D721Med (cell line): ENCODE data around the gene MYL7.

ENCODE experiments used
- DNase-seq: peaks from one replicate; pipeline ENCODE4 v3.0.0; 2011; ENCODE audit warnings: low spot score; ENCODE audit not compliant: insufficient read length
- FAIRE-seq: peaks from 2 replicates; lab custom pipeline; 2011; peaks lifted over from hg19 to GRCh38; lab: Jason Lieb, UNC
- TF ChIP-seq, protein P1 (sequence below): IDR thresholded peaks from 2 replicates; pipeline ENCODE4 v1.5.1; 2012; ENCODE audit warnings: mild to moderate bottlenecking, control low read depth; ENCODE audit not compliant: insufficient read depth; ENCODE audit errors: missing control alignments

Gene MYL7

DNA sequence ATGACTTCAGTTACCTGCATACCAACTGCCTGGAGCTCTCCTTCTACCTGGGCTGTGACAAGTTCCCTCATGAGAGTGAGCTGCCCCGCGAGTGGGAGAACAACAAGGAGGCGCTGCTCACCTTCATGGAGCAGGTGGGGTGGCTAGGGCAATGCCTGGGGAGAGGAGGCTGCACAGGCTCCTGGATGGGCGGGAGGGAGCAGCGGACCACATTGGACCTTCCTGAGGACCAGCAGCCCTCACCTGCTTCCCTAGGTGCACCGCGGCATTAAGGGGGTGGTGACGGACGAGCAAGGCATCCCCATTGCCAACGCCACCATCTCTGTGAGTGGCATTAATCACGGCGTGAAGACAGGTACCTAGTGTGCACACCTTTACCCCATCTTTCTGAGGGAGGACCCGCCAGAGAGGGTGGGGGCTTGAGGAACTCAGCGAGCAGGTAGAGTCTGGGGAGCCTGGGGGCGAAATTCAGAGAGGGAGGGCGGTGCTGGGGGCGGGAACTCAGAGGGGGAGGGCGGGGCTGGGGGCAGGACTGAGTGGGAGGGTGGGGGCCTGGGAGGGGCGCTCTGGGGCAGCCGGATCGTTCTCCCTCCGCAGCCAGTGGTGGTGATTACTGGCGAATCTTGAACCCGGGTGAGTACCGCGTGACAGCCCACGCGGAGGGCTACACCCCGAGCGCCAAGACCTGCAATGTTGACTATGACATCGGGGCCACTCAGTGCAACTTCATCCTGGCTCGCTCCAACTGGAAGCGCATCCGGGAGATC lies 28.0 kb downstream of the MYL7 start:
- no peak for FAIRE-seq
- DNase-seq, result no peak
- TF ChIP-seq, protein P1, sequence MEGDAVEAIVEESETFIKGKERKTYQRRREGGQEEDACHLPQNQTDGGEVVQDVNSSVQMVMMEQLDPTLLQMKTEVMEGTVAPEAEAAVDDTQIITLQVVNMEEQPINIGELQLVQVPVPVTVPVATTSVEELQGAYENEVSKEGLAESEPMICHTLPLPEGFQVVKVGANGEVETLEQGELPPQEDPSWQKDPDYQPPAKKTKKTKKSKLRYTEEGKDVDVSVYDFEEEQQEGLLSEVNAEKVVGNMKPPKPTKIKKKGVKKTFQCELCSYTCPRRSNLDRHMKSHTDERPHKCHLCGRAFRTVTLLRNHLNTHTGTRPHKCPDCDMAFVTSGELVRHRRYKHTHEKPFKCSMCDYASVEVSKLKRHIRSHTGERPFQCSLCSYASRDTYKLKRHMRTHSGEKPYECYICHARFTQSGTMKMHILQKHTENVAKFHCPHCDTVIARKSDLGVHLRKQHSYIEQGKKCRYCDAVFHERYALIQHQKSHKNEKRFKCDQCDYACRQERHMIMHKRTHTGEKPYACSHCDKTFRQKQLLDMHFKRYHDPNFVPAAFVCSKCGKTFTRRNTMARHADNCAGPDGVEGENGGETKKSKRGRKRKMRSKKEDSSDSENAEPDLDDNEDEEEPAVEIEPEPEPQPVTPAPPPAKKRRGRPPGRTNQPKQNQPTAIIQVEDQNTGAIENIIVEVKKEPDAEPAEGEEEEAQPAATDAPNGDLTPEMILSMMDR, result no peak

DNA sequence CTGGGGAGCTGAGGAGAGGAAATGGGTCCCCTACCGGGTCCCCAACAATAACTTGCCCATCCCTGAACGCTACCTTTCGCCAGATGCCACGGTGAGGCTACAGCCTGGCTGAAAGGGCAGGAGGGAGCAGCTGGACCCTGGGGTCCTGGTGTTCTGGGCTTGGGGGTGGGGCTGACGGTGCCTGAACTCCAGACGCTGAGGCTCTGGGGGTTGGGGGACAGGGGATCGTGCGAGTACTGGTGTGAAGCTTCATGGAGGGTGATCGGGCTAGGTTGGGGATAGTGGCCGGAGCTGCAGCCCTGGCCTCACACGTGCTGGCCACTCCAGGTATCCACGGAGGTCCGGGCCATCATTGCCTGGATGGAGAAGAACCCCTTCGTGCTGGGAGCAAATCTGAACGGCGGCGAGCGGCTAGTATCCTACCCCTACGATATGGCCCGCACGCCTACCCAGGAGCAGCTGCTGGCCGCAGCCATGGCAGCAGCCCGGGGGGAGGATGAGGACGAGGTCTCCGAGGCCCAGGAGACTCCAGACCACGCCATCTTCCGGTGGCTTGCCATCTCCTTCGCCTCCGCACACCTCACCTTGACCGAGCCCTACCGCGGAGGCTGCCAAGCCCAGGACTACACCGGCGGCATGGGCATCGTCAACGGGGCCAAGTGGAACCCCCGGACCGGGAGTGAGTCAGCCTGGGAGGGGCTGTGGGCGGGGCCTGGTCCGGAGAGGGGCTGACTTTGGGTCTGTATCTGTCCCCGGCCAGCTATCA lies 28.7 kb downstream of the MYL7 start:
- TF ChIP-seq, protein P1, result no peak
- no peak for DNase-seq
- FAIRE-seq, result no peak

DNA sequence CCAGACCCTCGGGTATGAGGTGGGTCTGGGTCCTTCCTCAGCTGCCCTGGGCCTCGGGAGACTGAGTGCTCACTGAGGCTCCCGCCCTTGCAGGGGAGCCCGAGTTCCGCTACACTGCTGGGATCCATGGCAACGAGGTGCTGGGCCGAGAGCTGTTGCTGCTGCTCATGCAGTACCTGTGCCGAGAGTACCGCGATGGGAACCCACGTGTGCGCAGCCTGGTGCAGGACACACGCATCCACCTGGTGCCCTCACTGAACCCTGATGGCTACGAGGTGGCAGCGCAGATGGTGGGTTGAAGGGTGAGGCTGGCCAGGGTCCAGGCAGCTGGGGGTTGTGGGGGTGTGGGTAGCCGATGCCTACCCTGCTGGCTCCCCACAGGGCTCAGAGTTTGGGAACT lies 29.4 kb downstream of the MYL7 start:
- TF ChIP-seq, protein P1, result no peak
- FAIRE-seq (no peak), DNase-seq (no peak)

DNA sequence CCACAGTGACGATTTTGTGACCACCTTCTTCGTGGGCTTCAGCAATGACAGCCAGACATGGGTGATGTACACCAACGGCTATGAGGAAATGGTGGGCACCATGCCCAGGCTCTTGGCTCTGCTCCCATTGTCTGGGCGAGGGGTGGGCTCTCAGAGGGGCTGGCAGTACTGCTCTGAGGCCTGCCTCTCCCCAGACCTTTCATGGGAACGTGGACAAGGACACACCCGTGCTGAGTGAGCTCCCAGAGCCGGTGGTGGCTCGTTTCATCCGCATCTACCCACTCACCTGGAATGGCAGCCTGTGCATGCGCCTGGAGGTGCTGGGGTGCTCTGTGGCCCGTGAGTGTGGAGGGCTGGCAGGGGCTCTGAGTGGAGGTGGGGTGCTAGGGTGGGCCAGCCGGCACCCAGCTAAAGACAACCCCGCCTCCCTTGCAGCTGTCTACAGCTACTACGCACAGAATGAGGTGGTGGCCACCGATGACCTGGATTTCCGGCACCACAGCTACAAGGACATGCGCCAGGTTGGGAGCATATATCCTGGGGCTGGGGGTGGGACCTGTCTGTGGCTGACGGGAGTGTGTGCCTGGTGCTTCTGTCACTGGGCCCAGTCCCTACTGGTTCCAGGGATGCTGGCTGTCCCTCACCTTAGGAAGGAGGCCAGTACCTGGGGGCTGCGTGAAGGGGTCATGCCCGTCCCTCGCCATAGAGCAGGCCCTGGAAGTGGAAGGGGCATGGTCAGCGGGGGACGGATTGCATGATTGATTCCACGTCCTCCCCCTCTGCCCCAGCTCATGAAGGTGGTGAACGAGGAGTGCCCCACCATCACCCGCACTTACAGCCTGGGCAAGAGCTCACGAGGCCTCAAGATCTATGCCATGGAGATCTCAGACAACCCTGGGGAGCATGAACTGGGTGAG lies 30.2 kb downstream of the MYL7 start:
- DNase-seq (no peak), FAIRE-seq (no peak)
- TF ChIP-seq, protein P1, result no peak

DNA sequence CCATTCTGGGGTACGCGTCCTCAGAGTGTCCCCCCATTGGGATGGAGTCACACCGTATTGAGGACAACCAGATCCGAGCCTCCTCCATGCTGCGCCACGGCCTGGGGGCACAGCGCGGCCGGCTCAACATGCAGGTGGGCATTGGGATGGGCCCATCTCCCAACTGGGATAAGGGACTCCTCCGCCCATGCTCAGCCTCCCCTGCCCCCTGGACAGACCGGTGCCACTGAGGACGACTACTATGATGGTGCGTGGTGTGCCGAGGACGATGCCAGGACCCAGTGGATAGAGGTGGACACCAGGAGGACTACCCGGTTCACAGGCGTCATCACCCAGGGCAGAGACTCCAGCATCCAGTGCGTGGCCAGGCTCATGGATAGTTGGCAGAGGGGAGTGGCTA lies 31.1 kb downstream of the MYL7 start:
- TF ChIP-seq, protein P1, result no peak
- DNase-seq (no peak), FAIRE-seq (no peak)

DNA sequence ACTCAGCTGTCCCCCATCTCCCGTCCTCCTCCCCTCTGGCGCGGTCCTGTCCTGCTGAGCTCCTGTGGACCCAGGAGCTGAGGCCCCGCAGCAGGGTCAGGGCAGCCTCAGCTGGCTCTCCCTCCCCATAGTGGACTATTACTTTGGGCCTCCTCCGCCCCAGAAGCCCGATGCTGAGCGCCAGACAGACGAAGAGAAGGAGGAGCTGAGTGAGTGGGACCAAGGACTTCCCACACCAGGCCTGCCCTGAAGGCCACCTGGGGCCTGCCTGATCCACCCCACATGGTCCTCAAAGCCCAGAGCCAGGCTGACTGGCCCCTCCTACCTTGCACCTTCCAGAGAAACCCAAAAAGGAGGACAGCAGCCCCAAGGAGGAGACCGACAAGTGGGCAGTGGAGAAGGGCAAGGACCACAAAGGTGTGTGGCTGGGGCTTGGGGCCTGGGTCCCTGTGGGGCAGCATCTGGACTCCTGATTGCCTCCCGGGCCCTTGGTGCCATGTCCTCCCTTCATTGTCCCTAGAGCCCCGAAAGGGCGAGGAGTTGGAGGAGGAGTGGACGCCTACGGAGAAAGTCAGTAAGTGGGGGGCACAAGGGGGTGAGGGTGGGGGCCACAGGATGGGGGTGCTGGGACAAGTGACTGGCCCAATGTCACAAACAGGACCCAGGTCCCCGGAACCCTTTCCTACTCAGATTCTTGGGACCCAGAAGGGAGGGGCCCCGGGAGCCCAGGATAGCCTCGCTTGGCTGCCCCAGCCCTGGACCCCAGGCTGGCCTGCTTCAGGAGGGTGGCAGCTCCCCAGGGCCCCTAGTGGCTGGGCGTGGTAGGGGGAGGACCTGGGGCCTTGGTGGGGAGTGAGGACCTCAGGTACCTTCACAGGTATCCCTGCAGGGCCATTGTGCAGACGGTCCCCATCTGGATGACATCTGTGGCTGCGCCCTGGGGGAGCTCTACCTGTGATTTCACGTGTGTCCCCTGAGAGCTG lies 32.1 kb downstream of the MYL7 start:
- no peak for DNase-seq
- TF ChIP-seq, protein P1, result no peak
- FAIRE-seq, result no peak
